Peyer's patch (tissue), 4 donors: Measurements from ENCODE around the gene FCGBP. TPM values are rescaled to one million over a fixed set of nuclear protein-coding genes. Genes with fewer than 3 reads are reported as not detected.

Source experiments
- DNase-seq, 3 donors: peaks; one replicate each; pipeline ENCODE4 v3.0.0-alpha.2; 2017 to 2019
- H3K27ac ChIP-seq, 4 donors: fragments of 200-600 bp; sonication (generic); one replicate each; pipeline ENCODE4 v1.5.1; 2016 to 2019
- H3K27me3 ChIP-seq, 2 donors: fragments of 200-600 bp; sonication (generic); one replicate each; pipeline ENCODE4 v1.5.1; 2019
- H3K36me3 ChIP-seq, 3 donors: fragments of 200-600 bp; sonication (generic); one replicate each; pipeline ENCODE4 v1.5.1; 2016 to 2019
- H3K4me1 ChIP-seq, 4 donors: fragments of 200-600 bp; sonication (generic); one replicate each; pipeline ENCODE4 v1.5.1; 2016 to 2019
- H3K4me3 ChIP-seq, 4 donors: fragments of 200-600 bp; sonication (generic); 1 replicate in 3 of 4; 2 replicates in 1 of 4; pipeline ENCODE4 v1.5.1; 2016 to 2019; ENCODE audit warnings: mild to moderate bottlenecking in 1 of 4
- H3K9me3 ChIP-seq, 4 donors: fragments of 200-600 bp; sonication (generic); one replicate each; pipeline ENCODE4 v1.5.1; 2016 to 2019; ENCODE audit warnings: mild to moderate bottlenecking in 1 of 4
- CTCF ChIP-seq, 6 experiments: fragments of 450-650 bp in 4 of 6; fragments of 200-600 bp in 2 of 6; sonication (generic) in 1 of 6; IDR thresholded peaks; one replicate each; pipeline ENCODE4 v1.5.1; 2017 to 2019; ENCODE audit warnings: antibody characterized with exemption in 6 of 6, mild to moderate bottlenecking in 3 of 6, moderate library complexity in 1 of 6
- POLR2A ChIP-seq, 2 donors: fragments of 450-650 bp; IDR thresholded peaks; one replicate each; pipeline ENCODE4 v1.5.1; 2017; ENCODE audit warnings: antibody characterized with exemption in 2 of 2, mild to moderate bottlenecking in 2 of 2, moderate library complexity in 2 of 2
- total RNA-seq, 4 donors: library from RNA; depleted of rRNA; stranded (reverse); fragments of >200 nt; gene quantifications; one replicate each; pipeline ENCODE4 v1.1.0, GENCODE V29; 2016

FCGBP gene
- total RNA-seq, 4 donors from 2014 or later: 563 to 4,025 (median 1,224) TPM

- Histone ChIP-seq H3K9me3 (no peaks in the 10 kb centered on the region), H3K36me3 (no peaks in the 10 kb centered on the region), H3K27me3 (no peaks in the 10 kb centered on the region), H3K4me3 (peak overlapping the region in 1 of 4 donors; percentile 23), H3K27ac (peak overlapping the region; percentile 23 to 93 (median 84)), H3K4me1 (peaks cover 5 to 43% (median 20%) of the 10 kb centered on the region in 4 donors)
- TF ChIP-seq CTCF (IDR thresholded peaks at IDR 0.05): no peak
- TF ChIP-seq POLR2A (IDR thresholded peaks at IDR 0.05): no peak
- DNase-seq: no peak
Measured at GRCh38 chr19:39942366-39942730, 7.9 kb upstream of the FCGBP start.

DNA sequence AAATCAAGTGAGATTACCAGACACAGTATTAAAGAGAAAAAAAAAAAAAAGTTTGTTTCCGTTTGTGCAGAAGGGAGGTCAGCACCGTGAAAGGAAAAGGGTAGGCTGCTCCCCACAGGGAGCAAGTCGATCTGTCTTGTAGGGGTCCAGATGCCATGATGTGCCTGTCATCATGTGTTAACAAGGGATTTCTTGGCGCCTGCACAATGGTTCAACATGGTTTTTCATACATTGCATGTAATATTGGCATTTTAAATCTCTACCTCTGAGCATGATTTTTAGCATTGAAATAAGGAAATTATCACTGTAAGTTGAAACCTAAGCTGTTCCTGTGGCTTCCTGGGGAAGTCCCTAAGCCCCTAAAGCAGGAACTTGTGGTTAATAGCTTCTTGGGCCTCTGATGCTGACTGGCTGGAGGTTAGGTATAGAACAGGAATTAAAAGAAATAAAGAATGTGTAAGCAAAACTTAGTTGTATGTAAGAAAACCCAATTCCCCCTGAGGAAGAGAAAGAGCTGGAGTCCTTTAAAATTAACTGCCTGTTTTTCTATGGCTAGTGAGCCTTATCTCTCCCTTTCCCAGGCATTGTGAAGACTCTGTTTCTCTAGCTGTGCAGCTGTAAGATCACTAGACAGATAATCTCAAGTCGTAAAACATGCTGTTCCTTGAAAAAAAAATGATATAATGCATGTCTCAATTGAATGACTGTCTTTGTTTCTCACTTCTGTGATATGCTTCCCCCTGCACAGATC, 7.4 kb upstream of the FCGBP start:
- Histone ChIP-seq H3K27me3 (no peaks in the 10 kb centered on the region), H3K4me1 (peaks cover 5 to 44% (median 22%) of the 10 kb centered on the region in 4 donors), H3K36me3 (no peaks in the 10 kb centered on the region), H3K9me3 (no peaks in the 10 kb centered on the region), H3K27ac (peak overlapping the region; percentile 23 to 93 (median 84)), H3K4me3 (peak overlapping the region in 1 of 4 donors; percentile 23)
- TF ChIP-seq POLR2A (IDR thresholded peaks at IDR 0.05) (no peak), CTCF (IDR thresholded peaks at IDR 0.05) (no peak)
- DNase-seq: peak in 2 of 3 donors; percentile 84 to 85

- Histone ChIP-seq H3K27ac (peak overlapping the region; percentile 30 to 85 (median 76)), H3K27me3 (no peaks in the 10 kb centered on the region), H3K36me3 (no peaks in the 10 kb centered on the region), H3K4me3 (peak overlapping the region in 1 of 4 donors; percentile 23), H3K9me3 (no peaks in the 10 kb centered on the region), H3K4me1 (peaks cover 5 to 50% (median 23%) of the 10 kb centered on the region in 4 donors)
- DNase-seq: no peak
- no peak for TF ChIP-seq CTCF (IDR thresholded peaks at IDR 0.05)
- no peak for TF ChIP-seq POLR2A (IDR thresholded peaks at IDR 0.05)
Measured at GRCh38 chr19:39941151-39941550, 6.7 kb upstream of the FCGBP start.

DNA sequence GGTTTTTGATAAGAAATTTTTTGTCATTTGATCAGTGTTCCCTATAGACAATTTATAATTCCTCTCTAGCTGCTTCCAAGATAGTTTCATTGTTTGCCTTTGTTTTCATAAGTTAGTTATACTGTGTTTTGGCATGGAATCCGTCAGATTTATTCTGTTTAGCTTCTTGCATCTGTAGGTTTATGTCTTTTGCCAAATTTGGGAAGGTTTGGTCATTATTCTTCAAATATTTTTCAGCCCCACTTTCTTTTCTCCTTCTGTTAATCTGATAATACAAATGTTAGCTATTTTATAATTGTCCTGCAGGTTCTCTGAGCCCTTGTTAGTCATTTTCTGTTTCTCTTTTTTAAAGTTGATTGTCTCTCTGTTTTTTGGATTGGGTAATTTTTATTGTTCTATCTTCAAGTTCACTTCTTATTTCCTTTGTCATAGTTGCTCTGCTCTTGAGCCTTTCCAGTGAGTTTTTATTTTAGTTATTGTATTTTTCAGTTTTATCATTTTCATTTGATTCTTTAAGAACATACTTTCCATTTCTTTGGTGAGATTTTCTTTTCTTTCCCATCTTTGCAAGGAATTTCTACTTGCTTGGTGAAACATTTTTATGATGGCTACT, 5.9 kb upstream of the FCGBP start:
- peak overlapping the region in 1 of 4 donors; percentile 30 for H3K27ac ChIP-seq

DNA sequence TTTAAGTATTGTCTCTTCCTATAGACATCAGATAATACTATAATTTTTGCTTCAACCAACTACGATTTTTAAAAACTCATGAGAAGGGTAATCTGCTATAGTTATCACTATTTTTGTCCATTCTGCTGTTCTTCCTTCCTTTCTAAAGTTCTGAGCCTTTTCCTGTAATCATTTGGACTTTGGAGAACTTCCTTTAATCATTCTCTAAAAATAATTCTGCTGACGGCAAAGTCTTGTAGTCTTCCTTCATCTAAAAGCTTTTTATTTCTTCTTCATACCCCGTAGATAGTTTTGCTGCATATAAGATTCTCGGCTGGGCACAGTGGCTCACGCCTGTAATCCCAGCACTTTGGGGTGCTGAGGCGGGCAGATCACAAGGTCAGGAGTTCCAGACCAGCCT, 5.1 kb upstream of the FCGBP start:
- H3K4me1 ChIP-seq: peaks cover 0 to 52% (median 27%) of the 10 kb centered on the region in 4 donors

More for the DNA sequence above, 5.9 kb upstream of the FCGBP start:
- no peaks in the 10 kb centered on the region for H3K9me3 ChIP-seq
- peaks cover 5 to 52% (median 26%) of the 10 kb centered on the region in 4 donors for H3K4me1 ChIP-seq
- no peak overlapping the region for H3K4me3 ChIP-seq
- no peak for DNase-seq
- H3K36me3 ChIP-seq: no peaks in the 10 kb centered on the region
- TF ChIP-seq POLR2A (IDR thresholded peaks at IDR 0.05) (no peak), CTCF (IDR thresholded peaks at IDR 0.05) (no peak)
- H3K27me3 ChIP-seq: no peaks in the 10 kb centered on the region

More for the DNA sequence above, 5.1 kb upstream of the FCGBP start:
- H3K4me3 ChIP-seq: no peak overlapping the region
- H3K9me3 ChIP-seq: no peaks in the 10 kb centered on the region
- TF ChIP-seq POLR2A (IDR thresholded peaks at IDR 0.05): no peak
- no peak for TF ChIP-seq CTCF (IDR thresholded peaks at IDR 0.05)
- H3K27ac ChIP-seq: no peak overlapping the region
- H3K27me3 ChIP-seq: no peaks in the 10 kb centered on the region
- no peaks in the 10 kb centered on the region for H3K36me3 ChIP-seq
- no peak for DNase-seq
